GM06990 (cell line): ENCODE measurements around the gene ZNF787.

Source experiments
- DNase-seq: peaks from one replicate; pipeline ENCODE4 v3.0.0-alpha.2; 2011; ENCODE audit not compliant: insufficient read length; ENCODE audit errors: extremely low read depth
- H3K27me3 ChIP-seq: replicated peaks from 2 replicates; pipeline ENCODE4 v1.6.0; 2011; ENCODE audit warnings: low read length; ENCODE audit not compliant: control insufficient read depth, insufficient read depth
- H3K36me3 ChIP-seq: 2 replicates; pipeline ENCODE4 v1.5.1; 2011; ENCODE audit warnings: low read length; ENCODE audit not compliant: control insufficient read depth, insufficient read depth
- H3K4me3 ChIP-seq: replicated peaks from 2 replicates; pipeline ENCODE4 v1.5.1; 2011; ENCODE audit warnings: low read depth, mild to moderate bottlenecking, control low read depth, low read length
- TF ChIP-seq, protein P1 (sequence below): IDR thresholded peaks from 2 replicates; pipeline ENCODE4 v1.5.1; 2011; ENCODE audit warnings: low read length, control low read depth, mild to moderate bottlenecking, inconsistent platforms; ENCODE audit not compliant: insufficient read depth, poor library complexity, severe bottlenecking

ZNF787 gene

DNA sequence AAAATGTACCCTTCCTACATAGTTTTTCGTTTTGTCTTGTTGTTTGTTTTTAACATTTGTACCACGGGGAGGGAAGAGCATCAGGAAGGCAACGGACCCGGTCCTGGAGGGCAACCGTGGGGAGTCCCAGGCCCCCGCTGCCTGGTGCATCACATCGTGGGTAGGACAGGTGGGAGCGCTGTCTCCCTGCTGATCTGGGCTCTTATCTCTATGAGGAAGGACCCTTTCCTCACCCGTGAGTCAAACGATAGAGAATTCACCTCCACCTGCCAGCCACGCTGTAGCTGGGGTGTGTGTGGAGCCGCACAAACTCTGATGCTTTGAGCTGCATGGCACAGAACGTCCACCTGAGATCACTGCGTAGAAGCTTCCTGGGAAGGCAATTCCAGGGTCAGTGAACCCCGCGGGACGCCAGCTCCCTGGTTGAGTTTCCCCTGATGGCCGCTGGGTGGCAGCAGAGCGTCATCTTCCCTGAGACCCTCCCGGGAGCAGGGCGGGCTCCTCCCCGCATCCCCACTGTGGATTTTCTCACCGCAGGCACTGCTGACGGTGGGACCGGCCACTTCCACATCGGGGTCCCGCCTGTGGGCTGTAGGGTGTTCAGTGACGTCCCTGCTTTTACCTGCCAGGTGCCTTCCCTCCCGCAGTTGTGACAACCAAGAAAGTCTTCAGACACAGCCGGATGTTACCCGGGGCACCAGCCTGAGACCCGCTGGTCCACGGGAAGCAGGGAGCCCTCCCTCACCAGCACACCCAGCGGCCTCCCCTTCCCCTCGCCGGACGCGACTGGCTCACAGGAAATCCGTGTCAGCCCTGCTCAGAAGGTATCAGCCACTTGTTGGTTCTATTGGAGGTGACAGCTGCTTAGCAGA lies 54.7 kb downstream of the ZNF787 start:
- H3K27me3 ChIP-seq, result no peaks in the 10 kb centered on the region
- H3K4me3 ChIP-seq, result peak overlapping the region; percentile 62
- TF ChIP-seq, protein P1, sequence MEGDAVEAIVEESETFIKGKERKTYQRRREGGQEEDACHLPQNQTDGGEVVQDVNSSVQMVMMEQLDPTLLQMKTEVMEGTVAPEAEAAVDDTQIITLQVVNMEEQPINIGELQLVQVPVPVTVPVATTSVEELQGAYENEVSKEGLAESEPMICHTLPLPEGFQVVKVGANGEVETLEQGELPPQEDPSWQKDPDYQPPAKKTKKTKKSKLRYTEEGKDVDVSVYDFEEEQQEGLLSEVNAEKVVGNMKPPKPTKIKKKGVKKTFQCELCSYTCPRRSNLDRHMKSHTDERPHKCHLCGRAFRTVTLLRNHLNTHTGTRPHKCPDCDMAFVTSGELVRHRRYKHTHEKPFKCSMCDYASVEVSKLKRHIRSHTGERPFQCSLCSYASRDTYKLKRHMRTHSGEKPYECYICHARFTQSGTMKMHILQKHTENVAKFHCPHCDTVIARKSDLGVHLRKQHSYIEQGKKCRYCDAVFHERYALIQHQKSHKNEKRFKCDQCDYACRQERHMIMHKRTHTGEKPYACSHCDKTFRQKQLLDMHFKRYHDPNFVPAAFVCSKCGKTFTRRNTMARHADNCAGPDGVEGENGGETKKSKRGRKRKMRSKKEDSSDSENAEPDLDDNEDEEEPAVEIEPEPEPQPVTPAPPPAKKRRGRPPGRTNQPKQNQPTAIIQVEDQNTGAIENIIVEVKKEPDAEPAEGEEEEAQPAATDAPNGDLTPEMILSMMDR, result peak; percentile 91
- peak; percentile 57 for DNase-seq
- H3K36me3 ChIP-seq, result no peaks in the 10 kb centered on the region

DNA sequence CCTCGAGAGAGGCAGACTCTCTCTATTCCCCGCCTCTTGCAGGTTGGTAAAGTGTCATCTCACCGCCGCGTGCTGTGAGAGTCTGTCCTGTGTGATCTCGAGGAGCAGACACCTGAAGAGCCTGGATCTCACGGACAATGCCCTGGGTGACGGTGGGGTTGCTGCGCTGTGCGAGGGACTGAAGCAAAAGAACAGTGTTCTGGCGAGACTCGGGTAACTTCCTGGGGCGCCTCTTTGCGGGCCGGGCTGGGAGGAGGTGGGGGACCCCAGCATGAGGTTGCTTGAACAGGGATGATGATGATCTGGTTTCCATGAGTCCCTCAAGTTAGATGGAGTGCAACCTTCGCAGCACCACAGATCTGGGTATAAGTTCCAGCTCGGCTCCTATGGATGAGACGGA lies 67.5 kb downstream of the ZNF787 start:
- DNase-seq, result no peak
- Histone ChIP-seq H3K27me3 (no peaks in the 10 kb centered on the region), H3K4me3 (no peak overlapping the region), H3K36me3 (no peaks in the 10 kb centered on the region)
- TF ChIP-seq, protein P1, result no peak
